Measurements from ENCODE around the gene HOMER3. TPM values are rescaled to one million over a fixed set of nuclear protein-coding genes. Genes with fewer than 3 reads are reported as not detected.

HOMER3 gene
- total and polyA plus RNA-seq, 10 of the 15 experiments (the other 5 are each of a cell fraction or from before 2014, with no cell fraction given), result 0.18 to 10.6 (median 0.50) TPM; not detected in 2

- TF ChIP-seq, protein P1, sequence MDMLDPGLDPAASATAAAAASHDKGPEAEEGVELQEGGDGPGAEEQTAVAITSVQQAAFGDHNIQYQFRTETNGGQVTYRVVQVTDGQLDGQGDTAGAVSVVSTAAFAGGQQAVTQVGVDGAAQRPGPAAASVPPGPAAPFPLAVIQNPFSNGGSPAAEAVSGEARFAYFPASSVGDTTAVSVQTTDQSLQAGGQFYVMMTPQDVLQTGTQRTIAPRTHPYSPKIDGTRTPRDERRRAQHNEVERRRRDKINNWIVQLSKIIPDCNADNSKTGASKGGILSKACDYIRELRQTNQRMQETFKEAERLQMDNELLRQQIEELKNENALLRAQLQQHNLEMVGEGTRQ (IDR thresholded peaks at IDR 0.05; ENCODE audit: borderline replicate concordance, low read depth, low read length), result no peak
- no peak for TF ChIP-seq SUPT20H (IDR thresholded peaks at IDR 0.05; ENCODE audit: borderline replicate concordance, control insufficient read depth, low read depth, low read length)
Observed at GRCh38 chr19:18883526-18884304, 57.3 kb downstream of the HOMER3 start (continued).

DNA sequence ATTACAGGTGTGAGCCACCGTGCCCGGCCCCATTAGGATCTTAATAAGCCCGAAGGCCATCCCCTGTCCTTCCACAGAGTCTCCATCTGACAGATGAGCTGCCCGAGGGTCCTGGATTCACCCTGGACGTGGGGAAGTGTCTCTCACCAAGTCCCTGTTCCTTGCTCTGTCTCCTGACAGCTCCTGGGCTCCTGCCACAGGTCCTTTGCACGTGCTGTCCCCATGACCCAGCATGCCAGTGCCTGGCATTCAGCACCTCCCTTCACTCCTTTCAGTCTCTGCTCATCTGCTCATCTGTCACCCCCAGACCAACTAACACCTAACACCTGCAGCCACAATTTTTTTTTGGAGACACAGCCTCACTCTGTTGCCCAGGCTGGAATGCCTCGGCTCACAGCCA lies 59.5 kb downstream of the HOMER3 start:
- no peak overlapping the region for H3K4me3 ChIP-seq
- no TSS peak for BruUV-seq (replicated peaks)
- FAIRE-seq, result no peak
- H2AFZ ChIP-seq (ENCODE audit: control insufficient read depth, low read depth, low read length), result no peak overlapping the region
- 48% methylated on average over 7 of the region's 7 CpGs for WGBS (ENCODE audit: insufficient coverage, insufficient replicate concordance, low lambda C conversion rate, missing lambda C conversion rate)
- intact Hi-C loops (cut with micrococcal nuclease; ENCODE audit: unreplicated experiment) (no loop called here), in situ Hi-C loops (cut with MboI) (no loop called here)
- no peak for ATAC-seq
- ChIA-PET CTCF (no interaction called here), SMC1A (ENCODE audit: uncharacterized antibody, unreplicated experiment) (no interaction called here), RAD21 (ENCODE audit: unreplicated experiment) (interaction anchor here (0.6 kb wide), 1 partner anchor 79 kb away, joined by 3 read pairs; no protein-coding TSS in a partner anchor), POLR2A (interaction anchor here (0.6 kb wide), 1 partner anchor 280 kb away, joined by 3 read pairs; no protein-coding TSS in a partner anchor)
- H3K9ac ChIP-seq (ENCODE audit: control insufficient read depth, insufficient read depth, low read length), result no peak overlapping the region
- no peaks in the 10 kb centered on the region for H3K27me3 ChIP-seq (replicated peaks in 1 of 2; ENCODE audit: control insufficient read depth in 2 of 2, insufficient read depth in 2 of 2, low read length in 1 of 2)
- H3K4me1 ChIP-seq (ENCODE audit: control insufficient read depth, insufficient read depth, low read length), result no peaks in the 10 kb centered on the region
- no peak for DNase-seq (ENCODE audit: low read depth, low spot score)
- no peaks in the 10 kb centered on the region for H3K9me3 ChIP-seq (replicated peaks; ENCODE audit: control insufficient read depth, insufficient read depth, low read length)
- no peaks in the 10 kb centered on the region for H3K79me2 ChIP-seq (ENCODE audit: control insufficient read depth, insufficient read depth, low read length)
- H3K4me2 ChIP-seq (ENCODE audit: control insufficient read depth, insufficient read depth), result no peak overlapping the region
- no peak overlapping the region for H3K27ac ChIP-seq (ENCODE audit: control insufficient read depth, insufficient read depth)
- H3K36me3 ChIP-seq (ENCODE audit: control insufficient read depth in 2 of 2, insufficient read depth in 2 of 2, low read length in 1 of 2), result no peaks in the 10 kb centered on the region
- H4K20me1 ChIP-seq (ENCODE audit: control insufficient read depth, insufficient read depth), result no peaks in the 10 kb centered on the region
- no peak for TF ChIP-seq CREM (IDR thresholded peaks at IDR 0.05; ENCODE audit: low read depth)
- no peak for TF ChIP-seq CEBPZ (IDR thresholded peaks at IDR 0.05; ENCODE audit: low read depth, low read length)
- TF ChIP-seq MTA2 (IDR thresholded peaks at IDR 0.05; ENCODE audit: low read depth), result no peak
- no peak for TF ChIP-seq CBFB (IDR thresholded peaks at IDR 0.05; ENCODE audit: low read depth)
- TF ChIP-seq MYB (IDR thresholded peaks at IDR 0.05; ENCODE audit: borderline replicate concordance, low read depth, low read length), result no peak
- TF ChIP-seq NFYB (IDR thresholded peaks at IDR 0.05; ENCODE audit: insufficient read depth, low read depth, low read length), result no peak
- TF ChIP-seq, protein P1 (IDR thresholded peaks at IDR 0.05; ENCODE audit: borderline replicate concordance, low read depth, low read length), result no peak
- TF ChIP-seq JUNB (IDR thresholded peaks at IDR 0.05), result no peak
- TF ChIP-seq NBN (IDR thresholded peaks at IDR 0.05), result no peak
- no peak for TF ChIP-seq ZNF687 (IDR thresholded peaks at IDR 0.05)

Data from GM12878 (cell line).